Erythroblast (primary cell): ENCODE data around the gene SFRP5.

Source experiments
- GATA1 ChIP-seq: IDR thresholded peaks from 2 replicates; pipeline ENCODE4 v1.6.1; 2011; ENCODE audit warnings: low read depth, mild to moderate bottlenecking, control low read depth, low read length, moderate library complexity
- POLR2A ChIP-seq: IDR thresholded peaks from 2 replicates; pipeline ENCODE4 v1.6.1; 2011; ENCODE audit warnings: mild to moderate bottlenecking, low read length

- TF ChIP-seq POLR2A (no peak), GATA1 (no peak)
These were observed 34.0 kb downstream of the SFRP5 start for GRCh38 chr10:97737770-97738265.
